Measurements from ENCODE around the gene PAQR5. TPM values are rescaled to one million over a fixed set of nuclear protein-coding genes. Genes with fewer than 3 reads are reported as not detected.

The PAQR5 gene
- total RNA-seq, 1 experiment from 2014 or later: 20.3 TPM

- H3K4me1 Mint-ChIP-seq (ENCODE audit: insufficient read depth, unreplicated experiment): no peaks in the 10 kb centered on the region
- intact Hi-C loops (cut with micrococcal nuclease): no loop called here
- DNase-seq (ENCODE audit: unreplicated experiment): no peak
- POLR2A ChIA-PET: no interaction called here
- CTCF ChIA-PET: no interaction called here
- H3K9me3 Mint-ChIP-seq (ENCODE audit: unreplicated experiment): no peaks in the 10 kb centered on the region
- no peaks in the 10 kb centered on the region for H3K36me3 Mint-ChIP-seq (ENCODE audit: insufficient read depth, unreplicated experiment)
- no peak overlapping the region for H3K4me3 Mint-ChIP-seq (ENCODE audit: unreplicated experiment)
- no peak overlapping the region for H3K27ac Mint-ChIP-seq (ENCODE audit: low read depth, unreplicated experiment)
- H3K27me3 Mint-ChIP-seq (ENCODE audit: insufficient read depth, unreplicated experiment): no peaks in the 10 kb centered on the region
- no peak for TF ChIP-seq CTCF (IDR thresholded peaks at IDR 0.05; ENCODE audit: unreplicated experiment)
- BruUV-seq (replicated peaks): no TSS peak
These were observed 22.4 kb downstream of the PAQR5 start for GRCh38 chr15:69320977-69321554.

GRCh38 chr15:69323893-69324430 lies 25.2 kb downstream of the PAQR5 start:
- H3K9me3 Mint-ChIP-seq (ENCODE audit: unreplicated experiment): no peaks in the 10 kb centered on the region
- no TSS peak for BruUV-seq (replicated peaks)
- H3K4me1 Mint-ChIP-seq (ENCODE audit: insufficient read depth, unreplicated experiment): no peaks in the 10 kb centered on the region
- DNase-seq (ENCODE audit: unreplicated experiment): no peak
- intact Hi-C loops (cut with micrococcal nuclease): no loop called here
- ChIA-PET CTCF (interaction anchor here (0.6 kb wide), 1 partner anchor 209 kb away, joined by 3 read pairs; no protein-coding TSS in a partner anchor), POLR2A (interaction anchor here (1.3 kb wide), 1 partner anchor 9 kb away, joined by 4 read pairs; no protein-coding TSS in a partner anchor)
- H3K36me3 Mint-ChIP-seq (ENCODE audit: insufficient read depth, unreplicated experiment): no peaks in the 10 kb centered on the region
- peak overlapping the region; percentile 53 for H3K27ac Mint-ChIP-seq (ENCODE audit: low read depth, unreplicated experiment)
- H3K4me3 Mint-ChIP-seq (ENCODE audit: unreplicated experiment): no peak overlapping the region
- H3K27me3 Mint-ChIP-seq (ENCODE audit: insufficient read depth, unreplicated experiment): no peaks in the 10 kb centered on the region
- TF ChIP-seq CTCF (IDR thresholded peaks at IDR 0.05; ENCODE audit: unreplicated experiment): no peak

GRCh38 chr15:69324565-69324964 lies 25.9 kb downstream of the PAQR5 start:
- ChIA-PET POLR2A (no interaction called here), CTCF (no interaction called here)
- DNase-seq (ENCODE audit: unreplicated experiment): no peak
- no peaks in the 10 kb centered on the region for H3K36me3 Mint-ChIP-seq (ENCODE audit: insufficient read depth, unreplicated experiment)
- TF ChIP-seq CTCF (IDR thresholded peaks at IDR 0.05; ENCODE audit: unreplicated experiment): no peak
- peak overlapping the region; percentile 53 for H3K27ac Mint-ChIP-seq (ENCODE audit: low read depth, unreplicated experiment)
- BruUV-seq (replicated peaks): no TSS peak
- intact Hi-C loops (cut with micrococcal nuclease): no loop called here
- no peak overlapping the region for H3K4me3 Mint-ChIP-seq (ENCODE audit: unreplicated experiment)
- H3K4me1 Mint-ChIP-seq (ENCODE audit: insufficient read depth, unreplicated experiment): no peaks in the 10 kb centered on the region
- H3K9me3 Mint-ChIP-seq (ENCODE audit: unreplicated experiment): no peaks in the 10 kb centered on the region
- no peaks in the 10 kb centered on the region for H3K27me3 Mint-ChIP-seq (ENCODE audit: insufficient read depth, unreplicated experiment)

- H3K36me3 Mint-ChIP-seq (ENCODE audit: insufficient read depth, unreplicated experiment): no peaks in the 10 kb centered on the region
- POLR2A ChIA-PET: no interaction called here
- no peaks in the 10 kb centered on the region for H3K9me3 Mint-ChIP-seq (ENCODE audit: unreplicated experiment)
- H3K4me3 Mint-ChIP-seq (ENCODE audit: unreplicated experiment): no peak overlapping the region
- BruUV-seq (replicated peaks): no TSS peak
- intact Hi-C loops (cut with micrococcal nuclease): no loop called here
- no peak for DNase-seq (ENCODE audit: unreplicated experiment)
- H3K27me3 Mint-ChIP-seq (ENCODE audit: insufficient read depth, unreplicated experiment): no peaks in the 10 kb centered on the region
- TF ChIP-seq CTCF (IDR thresholded peaks at IDR 0.05; ENCODE audit: unreplicated experiment): no peak
- no peaks in the 10 kb centered on the region for H3K4me1 Mint-ChIP-seq (ENCODE audit: insufficient read depth, unreplicated experiment)
- CTCF ChIA-PET: interaction anchor here (0.6 to 1.1 kb wide), 2 partner anchors 57 to 65 kb away, joined by 3 to 4 read pairs; no protein-coding TSS in a partner anchor
- no peak overlapping the region for H3K27ac Mint-ChIP-seq (ENCODE audit: low read depth, unreplicated experiment)
These were observed 26.8 kb downstream of the PAQR5 start for GRCh38 chr15:69325456-69325971.
